Peyer's patch (tissue), 4 donors: ENCODE measurements around the gene COL6A2. TPM values are rescaled to one million over a fixed set of nuclear protein-coding genes. Genes with fewer than 3 reads are reported as not detected.

Experiments
- DNase-seq, 3 donors: peaks; one replicate each; pipeline ENCODE4 v3.0.0-alpha.2; 2017 to 2019
- H3K27ac ChIP-seq, 4 donors: fragments of 200-600 bp; sonication (generic); one replicate each; pipeline ENCODE4 v1.5.1; 2016 to 2019
- H3K27me3 ChIP-seq, 2 donors: fragments of 200-600 bp; sonication (generic); one replicate each; pipeline ENCODE4 v1.5.1; 2019
- H3K36me3 ChIP-seq, 3 donors: fragments of 200-600 bp; sonication (generic); one replicate each; pipeline ENCODE4 v1.5.1; 2016 to 2019
- H3K4me1 ChIP-seq, 4 donors: fragments of 200-600 bp; sonication (generic); one replicate each; pipeline ENCODE4 v1.5.1; 2016 to 2019
- H3K4me3 ChIP-seq, 4 donors: fragments of 200-600 bp; sonication (generic); 1 replicate in 3 of 4; 2 replicates in 1 of 4; pipeline ENCODE4 v1.5.1; 2016 to 2019; ENCODE audit warnings: mild to moderate bottlenecking in 1 of 4
- H3K9me3 ChIP-seq, 4 donors: fragments of 200-600 bp; sonication (generic); one replicate each; pipeline ENCODE4 v1.5.1; 2016 to 2019; ENCODE audit warnings: mild to moderate bottlenecking in 1 of 4
- CTCF ChIP-seq, 6 experiments: fragments of 450-650 bp in 4 of 6; fragments of 200-600 bp in 2 of 6; sonication (generic) in 1 of 6; IDR thresholded peaks; one replicate each; pipeline ENCODE4 v1.5.1; 2017 to 2019; ENCODE audit warnings: antibody characterized with exemption in 6 of 6, mild to moderate bottlenecking in 3 of 6, moderate library complexity in 1 of 6
- POLR2A ChIP-seq, 2 donors: fragments of 450-650 bp; IDR thresholded peaks; one replicate each; pipeline ENCODE4 v1.5.1; 2017; ENCODE audit warnings: antibody characterized with exemption in 2 of 2, mild to moderate bottlenecking in 2 of 2, moderate library complexity in 2 of 2
- total RNA-seq, 4 donors: library from RNA; depleted of rRNA; stranded (reverse); fragments of >200 nt; gene quantifications; one replicate each; pipeline ENCODE4 v1.1.0, GENCODE V29; 2016

Gene COL6A2
- total RNA-seq, 4 donors from 2014 or later = 59.9 to 1,087 (median 166) TPM

- Histone ChIP-seq H3K27me3 (no peaks in the 10 kb centered on the region), H3K4me1 (peaks cover 0 to 9% (median 0%) of the 10 kb centered on the region in 4 donors), H3K4me3 (no peak overlapping the region), H3K36me3 (no peaks in the 10 kb centered on the region), H3K27ac (no peak overlapping the region), H3K9me3 (no peaks in the 10 kb centered on the region)
- TF ChIP-seq POLR2A (IDR thresholded peaks at IDR 0.05) (no peak), CTCF (IDR thresholded peaks at IDR 0.05) (no peak)
- DNase-seq = peak in 2 of 3 donors; percentile 31
These were observed 51.4 kb downstream of the COL6A2 start for GRCh38 chr21:46149205-46149901.

GRCh38 chr21:46150073-46150472 lies 52.2 kb downstream of the COL6A2 start:
- Histone ChIP-seq H3K36me3 (no peaks in the 10 kb centered on the region), H3K27ac (no peak overlapping the region), H3K9me3 (no peaks in the 10 kb centered on the region), H3K4me1 (peaks cover 0 to 9% (median 0%) of the 10 kb centered on the region in 4 donors), H3K4me3 (no peak overlapping the region), H3K27me3 (no peaks in the 10 kb centered on the region)
- TF ChIP-seq POLR2A (IDR thresholded peaks at IDR 0.05) = no peak
- TF ChIP-seq CTCF (IDR thresholded peaks at IDR 0.05) = no peak
- peak in 1 of 3 donors; percentile 37 for DNase-seq

GRCh38 chr21:46150491-46151121 lies 52.7 kb downstream of the COL6A2 start:
- no peak for TF ChIP-seq CTCF (IDR thresholded peaks at IDR 0.05)
- TF ChIP-seq POLR2A (IDR thresholded peaks at IDR 0.05) = no peak
- H3K27me3 ChIP-seq = no peaks in the 10 kb centered on the region
- no peaks in the 10 kb centered on the region for H3K9me3 ChIP-seq
- peak in 2 of 3 donors; percentile 30 to 40 for DNase-seq
- peaks cover 0 to 9% (median 0%) of the 10 kb centered on the region in 4 donors for H3K4me1 ChIP-seq
- H3K4me3 ChIP-seq = no peak overlapping the region
- H3K27ac ChIP-seq = no peak overlapping the region
- no peaks in the 10 kb centered on the region for H3K36me3 ChIP-seq

GRCh38 chr21:46151261-46151988 lies 53.5 kb downstream of the COL6A2 start:
- DNase-seq = peak in 2 of 3 donors; percentile 36 to 40
- no peaks in the 10 kb centered on the region for H3K27me3 ChIP-seq
- TF ChIP-seq POLR2A (IDR thresholded peaks at IDR 0.05) (no peak), CTCF (IDR thresholded peaks at IDR 0.05) (no peak)
- H3K27ac ChIP-seq = no peak overlapping the region
- H3K9me3 ChIP-seq = no peaks in the 10 kb centered on the region
- H3K36me3 ChIP-seq = no peaks in the 10 kb centered on the region
- H3K4me3 ChIP-seq = no peak overlapping the region
- peaks cover 0 to 9% (median 0%) of the 10 kb centered on the region in 4 donors for H3K4me1 ChIP-seq

- no peak overlapping the region for H3K27ac ChIP-seq
- peaks cover 0 to 9% (median 0%) of the 10 kb centered on the region in 4 donors for H3K4me1 ChIP-seq
- H3K36me3 ChIP-seq = no peaks in the 10 kb centered on the region
- no peak overlapping the region for H3K4me3 ChIP-seq
- TF ChIP-seq CTCF (IDR thresholded peaks at IDR 0.05) (no peak), POLR2A (IDR thresholded peaks at IDR 0.05) (no peak)
- DNase-seq = peak in 2 of 3 donors; percentile 31 to 37
- H3K9me3 ChIP-seq = no peaks in the 10 kb centered on the region
- no peaks in the 10 kb centered on the region for H3K27me3 ChIP-seq
These were observed 54.3 kb downstream of the COL6A2 start for GRCh38 chr21:46151989-46152926.
